Prostate gland (tissue), 2 donors: Measurements from ENCODE around the gene HNRNPA1. TPM values are rescaled to one million over a fixed set of nuclear protein-coding genes. Genes with fewer than 3 reads are reported as not detected.

Experiments
- DNase-seq: peaks from one replicate; pipeline ENCODE4 v3.0.0-alpha.2; 2019; ENCODE audit warnings: low spot score
- H3K27ac ChIP-seq, 2 donors: fragments of 200-600 bp; sonication (generic); 2 replicates each; pipeline ENCODE4 v1.5.1; 2017 to 2019
- H3K27me3 ChIP-seq: fragments of 200-600 bp; sonication (generic); replicated peaks from 2 replicates; pipeline ENCODE4 v1.5.1; 2019; ENCODE audit not compliant: insufficient read depth
- H3K36me3 ChIP-seq, 2 donors: fragments of 200-600 bp; sonication (generic); 1 replicate in 1 of 2; 2 replicates in 1 of 2; pipeline versions ENCODE4 v1.5.1 to v1.8.1; 2017 to 2019
- H3K4me1 ChIP-seq: fragments of 200-600 bp; sonication (generic); replicated peaks from 2 replicates; pipeline ENCODE4 v1.5.1; 2019
- H3K4me3 ChIP-seq, 2 donors: fragments of 200-600 bp; sonication (generic); 2 replicates each; pipeline ENCODE4 v1.5.1; 2017 to 2019
- H3K9me3 ChIP-seq: fragments of 200-600 bp; sonication (generic); 2 replicates; pipeline ENCODE4 v1.5.1; 2017
- POLR2A ChIP-seq: fragments of 450-650 bp; IDR thresholded peaks from one replicate; pipeline ENCODE4 v1.6.1; 2016; ENCODE audit warnings: antibody characterized with exemption, mild to moderate bottlenecking
- POLR2AphosphoS5 ChIP-seq: sonication (generic); formaldehyde crosslinking; IDR thresholded peaks from one replicate; pipeline ENCODE4 v1.6.1; 2017; ENCODE audit warnings: antibody characterized with exemption
- WGBS: methylation state at CpG from one replicate; pipeline ENCODE4 v1.1.5; 2018; 5-methylcytosine and 5-hydroxymethylcytosine counted together
- intact Hi-C: fragments of 100-400 bp; cut with DNase I; formaldehyde crosslinking; loops from one replicate; pipeline ENCODE4 v1.14.2; 2022
- total RNA-seq, 2 donors: library from RNA; depleted of rRNA; stranded (reverse); fragments of >200 nt; gene quantifications; one replicate each; pipeline ENCODE4 v1.1.0, GENCODE V29; 2016
- TF ChIP-seq, protein P1 (sequence below), 4 experiments: fragments of 200-600 bp in 2 of 4; fragments of 450-650 bp in 2 of 4; sonication (generic) in 2 of 4; IDR thresholded peaks; 1 replicate in 3 of 4; 2 replicates in 1 of 4; pipeline ENCODE4 v1.5.1; 2016 to 2019; ENCODE audit warnings: antibody characterized with exemption in 4 of 4, mild to moderate bottlenecking in 2 of 4, moderate library complexity in 2 of 4

Gene HNRNPA1
- total RNA-seq, 2 donors from 2014 or later: 419 to 726 TPM

GRCh38 chr12:54294152-54294952 lies 13.8 kb downstream of the HNRNPA1 start:
- intact Hi-C loops: no loop called here

GRCh38 chr12:54294953-54295566 lies 14.5 kb downstream of the HNRNPA1 start:
- no peak overlapping the region for H3K4me3 ChIP-seq
- no peaks in the 10 kb centered on the region for H3K4me1 ChIP-seq
- TF ChIP-seq, protein P1, sequence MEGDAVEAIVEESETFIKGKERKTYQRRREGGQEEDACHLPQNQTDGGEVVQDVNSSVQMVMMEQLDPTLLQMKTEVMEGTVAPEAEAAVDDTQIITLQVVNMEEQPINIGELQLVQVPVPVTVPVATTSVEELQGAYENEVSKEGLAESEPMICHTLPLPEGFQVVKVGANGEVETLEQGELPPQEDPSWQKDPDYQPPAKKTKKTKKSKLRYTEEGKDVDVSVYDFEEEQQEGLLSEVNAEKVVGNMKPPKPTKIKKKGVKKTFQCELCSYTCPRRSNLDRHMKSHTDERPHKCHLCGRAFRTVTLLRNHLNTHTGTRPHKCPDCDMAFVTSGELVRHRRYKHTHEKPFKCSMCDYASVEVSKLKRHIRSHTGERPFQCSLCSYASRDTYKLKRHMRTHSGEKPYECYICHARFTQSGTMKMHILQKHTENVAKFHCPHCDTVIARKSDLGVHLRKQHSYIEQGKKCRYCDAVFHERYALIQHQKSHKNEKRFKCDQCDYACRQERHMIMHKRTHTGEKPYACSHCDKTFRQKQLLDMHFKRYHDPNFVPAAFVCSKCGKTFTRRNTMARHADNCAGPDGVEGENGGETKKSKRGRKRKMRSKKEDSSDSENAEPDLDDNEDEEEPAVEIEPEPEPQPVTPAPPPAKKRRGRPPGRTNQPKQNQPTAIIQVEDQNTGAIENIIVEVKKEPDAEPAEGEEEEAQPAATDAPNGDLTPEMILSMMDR (IDR thresholded peaks at IDR 0.05): no peak
- no peak for TF ChIP-seq POLR2A
- TF ChIP-seq POLR2AphosphoS5: no peak
- no peak overlapping the region for H3K27ac ChIP-seq
- no peaks in the 10 kb centered on the region for H3K9me3 ChIP-seq
- no peaks in the 10 kb centered on the region for H3K27me3 ChIP-seq
- intact Hi-C loops: no loop called here
- H3K36me3 ChIP-seq: no peaks in the 10 kb centered on the region
- DNase-seq: no peak
- WGBS: 78% methylated on average over 9 of the region's 9 CpGs

More at GRCh38 chr12:54294152-54294952, 13.8 kb downstream of the HNRNPA1 start:
- no peak overlapping the region for H3K27ac ChIP-seq
- DNase-seq: no peak
- H3K4me1 ChIP-seq: no peaks in the 10 kb centered on the region
- WGBS: 56% methylated on average over 9 of the region's 9 CpGs
- no peaks in the 10 kb centered on the region for H3K9me3 ChIP-seq
- no peak overlapping the region for H3K4me3 ChIP-seq
- no peaks in the 10 kb centered on the region for H3K36me3 ChIP-seq
- H3K27me3 ChIP-seq: no peaks in the 10 kb centered on the region
- no peak for TF ChIP-seq POLR2AphosphoS5
- TF ChIP-seq POLR2A: no peak
- TF ChIP-seq, protein P1 (IDR thresholded peaks at IDR 0.05): peak in 3 of 4 experiments; percentile 29 to 73 (median 56)

DNA sequence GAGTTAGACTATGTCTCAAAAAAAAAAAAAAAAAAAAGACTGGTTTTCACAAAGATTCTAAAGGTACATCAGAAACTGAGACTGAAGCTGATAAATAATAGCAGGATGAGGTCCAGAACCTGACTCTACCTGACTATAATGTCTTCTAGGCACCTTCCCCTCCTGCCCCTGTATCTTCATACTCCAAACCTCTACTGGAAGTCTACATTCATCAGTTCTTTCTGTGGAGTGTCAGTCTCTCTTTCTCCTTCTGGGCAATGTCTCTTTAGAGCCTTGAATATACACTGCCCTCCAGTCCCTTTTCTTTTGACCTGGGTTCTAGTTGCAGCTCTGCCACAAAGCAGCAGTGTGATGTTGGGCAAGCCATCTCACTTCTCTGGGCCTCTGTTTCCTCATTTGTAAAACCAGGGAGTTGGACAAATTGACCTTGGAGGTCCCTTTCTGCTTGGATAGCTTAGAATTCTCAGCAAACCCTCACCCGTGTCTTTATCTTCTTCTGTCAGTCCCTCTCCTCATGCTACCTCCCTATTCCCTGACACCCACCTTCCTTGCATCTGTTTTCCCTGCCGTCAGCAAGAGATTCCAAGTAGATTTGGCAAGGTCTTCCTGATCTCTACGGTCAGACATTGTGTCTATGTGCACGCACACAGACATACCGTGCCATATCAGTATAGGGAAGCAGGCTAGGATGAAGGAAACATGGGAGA lies 16.0 kb downstream of the HNRNPA1 start:
- Histone ChIP-seq H3K27ac (no peak overlapping the region), H3K4me3 (no peak overlapping the region), H3K36me3 (no peaks in the 10 kb centered on the region), H3K4me1 (no peaks in the 10 kb centered on the region), H3K9me3 (no peaks in the 10 kb centered on the region), H3K27me3 (no peaks in the 10 kb centered on the region)
- TF ChIP-seq, protein P1 (IDR thresholded peaks at IDR 0.05): no peak
- TF ChIP-seq POLR2A (no peak), POLR2AphosphoS5 (no peak)
- DNase-seq: no peak
- WGBS: 79% methylated on average over 5 of the region's 5 CpGs
- intact Hi-C loops: no loop called here

DNA sequence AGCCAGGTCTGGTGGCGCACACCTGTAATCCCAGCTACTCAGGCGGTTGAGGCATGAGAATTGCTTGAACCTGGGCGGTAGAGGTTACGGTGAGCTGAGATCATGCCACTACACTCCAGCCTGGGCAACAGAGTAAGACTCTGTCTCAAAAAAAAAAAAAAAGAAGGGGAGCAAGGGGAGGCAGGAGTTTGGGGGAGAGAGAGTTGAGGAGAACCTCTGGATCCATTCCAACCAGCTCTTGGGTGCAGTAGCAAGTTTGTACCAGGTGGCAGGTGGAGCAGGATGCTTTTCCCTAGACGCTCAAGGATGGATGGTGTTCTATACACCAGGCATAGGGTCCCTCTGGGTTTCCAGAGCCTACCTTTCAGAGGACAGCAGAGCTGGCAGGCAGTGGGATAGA lies 18.4 kb downstream of the HNRNPA1 start:
- H3K9me3 ChIP-seq: no peaks in the 10 kb centered on the region
- intact Hi-C loops: no loop called here
- no peak for DNase-seq
- no peaks in the 10 kb centered on the region for H3K36me3 ChIP-seq
- H3K4me1 ChIP-seq: no peaks in the 10 kb centered on the region
- no peaks in the 10 kb centered on the region for H3K27me3 ChIP-seq
- H3K27ac ChIP-seq: no peak overlapping the region
- no peak overlapping the region for H3K4me3 ChIP-seq
- TF ChIP-seq, protein P1 (IDR thresholded peaks at IDR 0.05): no peak
- TF ChIP-seq POLR2A: no peak
- no peak for TF ChIP-seq POLR2AphosphoS5
- 94% methylated on average over 5 of the region's 5 CpGs for WGBS
